Suprapubic skin (tissue), 4 donors: Measurements from ENCODE around the gene TMEM131L. TPM values are rescaled to one million over a fixed set of nuclear protein-coding genes. Genes with fewer than 3 reads are reported as not detected.

Experiments used
- DNase-seq, 2 donors: peaks; one replicate each; pipeline ENCODE4 v3.0.0-alpha.2; 2019; ENCODE audit warnings: low spot score in 2 of 2
- H3K27ac ChIP-seq: fragments of 200-600 bp; sonication (generic); one replicate; pipeline ENCODE4 v1.5.1; 2019
- H3K27me3 ChIP-seq: fragments of 200-600 bp; sonication (generic); one replicate; pipeline ENCODE4 v1.5.1; 2019
- H3K36me3 ChIP-seq: fragments of 200-600 bp; sonication (generic); one replicate; pipeline ENCODE4 v1.5.1; 2019
- H3K4me1 ChIP-seq: fragments of 200-600 bp; sonication (generic); one replicate; pipeline ENCODE4 v1.5.1; 2019
- H3K4me3 ChIP-seq: fragments of 200-600 bp; sonication (generic); one replicate; pipeline ENCODE4 v1.5.1; 2019; ENCODE audit warnings: mild to moderate bottlenecking
- H3K9me3 ChIP-seq: fragments of 200-600 bp; sonication (generic); one replicate; pipeline ENCODE4 v1.5.1; 2019
- EP300 ChIP-seq: sonication (generic); formaldehyde crosslinking; IDR thresholded peaks from one replicate; pipeline ENCODE4 v1.6.1; 2017; ENCODE audit warnings: antibody characterized with exemption
- POLR2A ChIP-seq, 2 donors: fragments of 450-650 bp; IDR thresholded peaks; one replicate each; pipeline ENCODE4 v1.6.1; 2017; ENCODE audit warnings: antibody characterized with exemption in 2 of 2, mild to moderate bottlenecking in 2 of 2, moderate library complexity in 2 of 2
- POLR2AphosphoS5 ChIP-seq, 3 donors: sonication (generic); formaldehyde crosslinking; IDR thresholded peaks; one replicate each; pipeline ENCODE4 v1.6.1; 2017; ENCODE audit warnings: antibody characterized with exemption in 3 of 3
- WGBS: methylation state at CpG from one replicate; pipeline ENCODE4 v1.1.5; 2018; 5-methylcytosine and 5-hydroxymethylcytosine counted together
- total RNA-seq, 4 donors: library from RNA; depleted of rRNA; stranded (reverse); fragments of >200 nt; gene quantifications; one replicate each; pipeline ENCODE4 v1.1.0, GENCODE V29; 2016
- TF ChIP-seq, protein P1 (sequence below), 2 donors: fragments of 200-600 bp in 1 of 2; fragments of 450-650 bp in 1 of 2; sonication (generic) in 1 of 2; IDR thresholded peaks; one replicate each; pipeline ENCODE4 v1.5.1; 2016 to 2019; ENCODE audit warnings: antibody characterized with exemption in 2 of 2, mild to moderate bottlenecking in 1 of 2, moderate library complexity in 1 of 2

The TMEM131L gene
- total RNA-seq, 4 donors from 2014 or later, result 13.5 to 25.0 (median 17.2) TPM

GRCh38 chr4:153474251-153474650 lies 8.1 kb downstream of the TMEM131L start:
- Histone ChIP-seq H3K27ac (no peak overlapping the region), H3K4me1 (peaks cover 11% of the 10 kb centered on the region), H3K27me3 (no peaks in the 10 kb centered on the region), H3K4me3 (no peak overlapping the region), H3K36me3 (peaks cover 11% of the 10 kb centered on the region), H3K9me3 (no peaks in the 10 kb centered on the region)
- 98% methylated on average over 4 of the region's 4 CpGs for WGBS
- no peak for DNase-seq
- TF ChIP-seq POLR2AphosphoS5 (IDR thresholded peaks at IDR 0.05) (no peak), EP300 (no peak), POLR2A (IDR thresholded peaks at IDR 0.05) (no peak)
- TF ChIP-seq, protein P1, sequence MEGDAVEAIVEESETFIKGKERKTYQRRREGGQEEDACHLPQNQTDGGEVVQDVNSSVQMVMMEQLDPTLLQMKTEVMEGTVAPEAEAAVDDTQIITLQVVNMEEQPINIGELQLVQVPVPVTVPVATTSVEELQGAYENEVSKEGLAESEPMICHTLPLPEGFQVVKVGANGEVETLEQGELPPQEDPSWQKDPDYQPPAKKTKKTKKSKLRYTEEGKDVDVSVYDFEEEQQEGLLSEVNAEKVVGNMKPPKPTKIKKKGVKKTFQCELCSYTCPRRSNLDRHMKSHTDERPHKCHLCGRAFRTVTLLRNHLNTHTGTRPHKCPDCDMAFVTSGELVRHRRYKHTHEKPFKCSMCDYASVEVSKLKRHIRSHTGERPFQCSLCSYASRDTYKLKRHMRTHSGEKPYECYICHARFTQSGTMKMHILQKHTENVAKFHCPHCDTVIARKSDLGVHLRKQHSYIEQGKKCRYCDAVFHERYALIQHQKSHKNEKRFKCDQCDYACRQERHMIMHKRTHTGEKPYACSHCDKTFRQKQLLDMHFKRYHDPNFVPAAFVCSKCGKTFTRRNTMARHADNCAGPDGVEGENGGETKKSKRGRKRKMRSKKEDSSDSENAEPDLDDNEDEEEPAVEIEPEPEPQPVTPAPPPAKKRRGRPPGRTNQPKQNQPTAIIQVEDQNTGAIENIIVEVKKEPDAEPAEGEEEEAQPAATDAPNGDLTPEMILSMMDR (IDR thresholded peaks at IDR 0.05), result no peak

- peaks cover 11% of the 10 kb centered on the region for H3K36me3 ChIP-seq
- no peak for TF ChIP-seq POLR2AphosphoS5 (IDR thresholded peaks at IDR 0.05)
- TF ChIP-seq, protein P1 (IDR thresholded peaks at IDR 0.05), result no peak
- TF ChIP-seq POLR2A (IDR thresholded peaks at IDR 0.05), result no peak
- no peak for TF ChIP-seq EP300
- H3K9me3 ChIP-seq, result no peaks in the 10 kb centered on the region
- no peak overlapping the region for H3K4me3 ChIP-seq
- DNase-seq, result no peak
- peaks cover 8% of the 10 kb centered on the region for H3K4me1 ChIP-seq
- no peaks in the 10 kb centered on the region for H3K27me3 ChIP-seq
- WGBS, result 64% methylated on average over 8 of the region's 8 CpGs
- no peak overlapping the region for H3K27ac ChIP-seq
Measured at GRCh38 chr4:153476829-153477574, 10.8 kb downstream of the TMEM131L start.

- H3K4me1 ChIP-seq, result peaks cover 14% of the 10 kb centered on the region
- 63% methylated on average over 3 of the region's 3 CpGs for WGBS
- no peaks in the 10 kb centered on the region for H3K9me3 ChIP-seq
- H3K36me3 ChIP-seq, result peaks cover 8% of the 10 kb centered on the region
- H3K27me3 ChIP-seq, result no peaks in the 10 kb centered on the region
- H3K27ac ChIP-seq, result no peak overlapping the region
- DNase-seq, result no peak
- no peak for TF ChIP-seq POLR2AphosphoS5 (IDR thresholded peaks at IDR 0.05)
- no peak for TF ChIP-seq POLR2A (IDR thresholded peaks at IDR 0.05)
- TF ChIP-seq, protein P1 (IDR thresholded peaks at IDR 0.05), result no peak
- no peak for TF ChIP-seq EP300
- no peak overlapping the region for H3K4me3 ChIP-seq
Measured at GRCh38 chr4:153479101-153479500, 12.9 kb downstream of the TMEM131L start.

GRCh38 chr4:153480704-153481103 lies 14.5 kb downstream of the TMEM131L start:
- H3K4me3 ChIP-seq, result no peak overlapping the region
- WGBS, result 98% methylated on average over 5 of the region's 5 CpGs
- no peak overlapping the region for H3K27ac ChIP-seq
- H3K9me3 ChIP-seq, result no peaks in the 10 kb centered on the region
- H3K4me1 ChIP-seq, result peaks cover 15% of the 10 kb centered on the region
- H3K27me3 ChIP-seq, result no peaks in the 10 kb centered on the region
- H3K36me3 ChIP-seq, result no peaks in the 10 kb centered on the region
- TF ChIP-seq POLR2A (IDR thresholded peaks at IDR 0.05) (no peak), POLR2AphosphoS5 (IDR thresholded peaks at IDR 0.05) (no peak), EP300 (no peak)
- TF ChIP-seq, protein P1 (IDR thresholded peaks at IDR 0.05), result no peak
- DNase-seq, result no peak

GRCh38 chr4:153481478-153481877 lies 15.3 kb downstream of the TMEM131L start:
- no peak for DNase-seq
- H3K27me3 ChIP-seq, result no peaks in the 10 kb centered on the region
- H3K36me3 ChIP-seq, result no peaks in the 10 kb centered on the region
- TF ChIP-seq POLR2A (IDR thresholded peaks at IDR 0.05) (no peak), EP300 (no peak), POLR2AphosphoS5 (IDR thresholded peaks at IDR 0.05) (no peak)
- TF ChIP-seq, protein P1 (IDR thresholded peaks at IDR 0.05), result no peak
- H3K4me1 ChIP-seq, result peaks cover 23% of the 10 kb centered on the region
- WGBS, result 96% methylated on average over 9 of the region's 9 CpGs
- H3K27ac ChIP-seq, result no peak overlapping the region
- no peaks in the 10 kb centered on the region for H3K9me3 ChIP-seq
- H3K4me3 ChIP-seq, result no peak overlapping the region
